GM23338 (cell line): ENCODE measurements around the gene DMAC1.

Source experiments
- CREB1 ChIP-seq: fragments of 250-450 bp; sonication (Bioruptor Pico); IDR thresholded peaks from 2 replicates; pipeline ENCODE4 v1.5.0; 2020; ENCODE audit warnings: low read depth, mild to moderate bottlenecking, moderate library complexity
- CTCF ChIP-seq, 2 experiments: fragments of 200-600 bp in 1 of 2; sonication (generic) in 1 of 2; conservative IDR thresholded peaks; 2 replicates each; pipeline versions ENCODE4 v1.5.1 to v1.6.1; 2016 to 2017; ENCODE audit warnings: antibody characterized with exemption in 2 of 2, low read depth in 2 of 2, mild to moderate bottlenecking in 2 of 2, moderate library complexity in 1 of 2
- ETS1 ChIP-seq: IDR thresholded peaks from 2 replicates; pipeline ENCODE4 v1.6.1; 2016; ENCODE audit warnings: antibody characterized with exemption
- EZH2 ChIP-seq: fragments of 200-600 bp; sonication (generic); IDR thresholded peaks from one replicate; pipeline ENCODE4 v1.8.0; 2017; ENCODE audit warnings: antibody characterized with exemption, mild to moderate bottlenecking, low read depth; ENCODE audit not compliant: unreplicated experiment
- EZH2phosphoT487 ChIP-seq: fragments of 200-600 bp; sonication (generic); IDR thresholded peaks from one replicate; pipeline ENCODE4 v1.8.1; 2018; ENCODE audit warnings: antibody characterized with exemption; ENCODE audit not compliant: unreplicated experiment
- JUNB ChIP-seq: IDR thresholded peaks from one replicate; pipeline ENCODE4 v1.6.1; 2016; ENCODE audit warnings: antibody characterized with exemption; ENCODE audit not compliant: unreplicated experiment
- NANOG ChIP-seq: IDR thresholded peaks from 2 replicates; pipeline ENCODE4 v1.6.1; 2016; ENCODE audit warnings: antibody characterized with exemption, borderline replicate concordance
- POLR2AphosphoS5 ChIP-seq: IDR thresholded peaks from 2 replicates; pipeline ENCODE4 v1.6.1; 2016; ENCODE audit warnings: antibody characterized with exemption, low read depth
- REST ChIP-seq: IDR thresholded peaks from one replicate; pipeline ENCODE4 v1.6.1; 2018; ENCODE audit warnings: antibody characterized with exemption; ENCODE audit not compliant: unreplicated experiment
- STAT1 ChIP-seq: IDR thresholded peaks from one replicate; pipeline ENCODE4 v1.6.1; 2016; ENCODE audit warnings: antibody characterized with exemption; ENCODE audit not compliant: unreplicated experiment
- ZNF114 ChIP-seq: fragments of 250-450 bp; sonication (Bioruptor Pico); IDR thresholded peaks from 2 replicates; pipeline ENCODE4 v1.5.0; 2020; ENCODE audit warnings: mild to moderate bottlenecking, moderate library complexity
- ZNF331 ChIP-seq: fragments of 250-450 bp; sonication (Bioruptor Pico); IDR thresholded peaks from 2 replicates; pipeline ENCODE4 v1.5.0; 2020; ENCODE audit warnings: low read depth, mild to moderate bottlenecking, moderate library complexity

- TF ChIP-seq CTCF (conservative IDR thresholded peaks at IDR 0.05; ENCODE audit: low read depth in 2 of 2): no peak
- no peak for TF ChIP-seq POLR2AphosphoS5
- no peak for TF ChIP-seq JUNB
- no peak for TF ChIP-seq EZH2phosphoT487
- no peak for TF ChIP-seq ETS1
- TF ChIP-seq EZH2: no peak
- TF ChIP-seq REST: no peak
- TF ChIP-seq STAT1: no peak
- no peak for TF ChIP-seq CREB1 (CRISPR knock-in tag)
- TF ChIP-seq NANOG: no peak
- TF ChIP-seq ZNF331 (CRISPR knock-in tag): no peak
- no peak for TF ChIP-seq ZNF114 (CRISPR knock-in tag)
Observed at GRCh38 chr9:7794196-7794595, 5.4 kb downstream of the DMAC1 start.
